Measurements from ENCODE around the gene SIGLEC12. TPM values are rescaled to one million over a fixed set of nuclear protein-coding genes. Genes with fewer than 3 reads are reported as not detected.

Gene SIGLEC12
- total and polyA plus RNA-seq, 9 of the 15 experiments (the other 6 are each of a cell fraction or from before 2014, with no cell fraction given): 0.08 to 1.3 (median 0.54) TPM

DNA sequence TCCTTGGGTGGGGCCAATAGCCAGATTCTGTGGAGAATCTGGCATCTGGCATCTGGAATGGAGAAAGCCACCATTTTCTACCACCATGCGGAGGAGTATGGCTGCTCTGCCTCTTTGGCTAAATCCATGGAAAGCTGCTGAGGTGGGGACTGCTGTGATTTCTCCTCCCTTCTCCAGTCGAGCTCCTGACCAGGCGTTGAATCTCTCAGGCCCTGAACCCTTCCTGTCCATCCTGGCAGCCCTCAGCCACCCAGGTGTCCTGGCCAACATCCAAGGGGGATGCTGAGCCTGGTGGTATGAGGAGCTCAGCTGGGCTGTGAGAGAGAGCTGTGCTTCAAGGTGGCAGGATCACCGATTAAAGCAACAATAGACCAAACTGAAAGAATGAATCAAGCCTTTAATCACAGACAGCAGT lies 47.3 kb upstream of the SIGLEC12 start (continued):
- TF ChIP-seq, protein P1, sequence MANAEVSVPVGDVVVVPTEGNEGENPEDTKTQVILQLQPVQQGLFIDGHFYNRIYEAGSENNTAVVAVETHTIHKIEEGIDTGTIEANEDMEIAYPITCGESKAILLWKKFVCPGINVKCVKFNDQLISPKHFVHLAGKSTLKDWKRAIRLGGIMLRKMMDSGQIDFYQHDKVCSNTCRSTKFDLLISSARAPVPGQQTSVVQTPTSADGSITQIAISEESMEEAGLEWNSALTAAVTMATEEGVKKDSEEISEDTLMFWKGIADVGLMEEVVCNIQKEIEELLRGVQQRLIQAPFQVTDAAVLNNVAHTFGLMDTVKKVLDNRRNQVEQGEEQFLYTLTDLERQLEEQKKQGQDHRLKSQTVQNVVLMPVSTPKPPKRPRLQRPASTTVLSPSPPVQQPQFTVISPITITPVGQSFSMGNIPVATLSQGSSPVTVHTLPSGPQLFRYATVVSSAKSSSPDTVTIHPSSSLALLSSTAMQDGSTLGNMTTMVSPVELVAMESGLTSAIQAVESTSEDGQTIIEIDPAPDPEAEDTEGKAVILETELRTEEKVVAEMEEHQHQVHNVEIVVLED (CRISPR knock-in tag; IDR thresholded peaks at IDR 0.05): no peak
- TF ChIP-seq MYNN (IDR thresholded peaks at IDR 0.05) (no peak), MYNN (CRISPR knock-in tag; IDR thresholded peaks at IDR 0.05) (no peak), PCBP1 (IDR thresholded peaks at IDR 0.05; ENCODE audit: low read depth, low read length, poor library complexity, severe bottlenecking) (no peak), NFIC (IDR thresholded peaks at IDR 0.05) (peak; percentile 61; the same call in 1 of the 2 replicates), SREBF1 (IDR thresholded peaks at IDR 0.05; ENCODE audit: borderline replicate concordance, low read depth, low read length) (no peak), NR4A1 (CRISPR knock-in tag; IDR thresholded peaks at IDR 0.05) (peak; percentile 90; the same call in 1 of the 2 replicates), NR4A1 (tag; IDR thresholded peaks at IDR 0.05) (0 out of 2 replicates have a peak, but pooled peaks have one; percentile 21), TAF15 (IDR thresholded peaks at IDR 0.05; ENCODE audit: low read depth, low read length) (no peak), E2F3 (CRISPR knock-in tag; IDR thresholded peaks at IDR 0.05) (no peak), EZH2 (IDR thresholded peaks at IDR 0.05; ENCODE audit: borderline replicate concordance, low read depth, low read length) (no peak), ZNF224 (CRISPR knock-in tag; IDR thresholded peaks at IDR 0.05) (no peak), ZFPM2 (CRISPR knock-in tag; IDR thresholded peaks at IDR 0.05) (no peak), NR2C2 (CRISPR knock-in tag; IDR thresholded peaks at IDR 0.05) (no peak), NR2C2 (tag; IDR thresholded peaks at IDR 0.05) (no peak), MIER1 (IDR thresholded peaks at IDR 0.05; ENCODE audit: low read depth) (no peak), RBFOX2 (IDR thresholded peaks at IDR 0.05; ENCODE audit: low read depth, low read length) (no peak), SOX6 (IDR thresholded peaks at IDR 0.05) (no peak), ETS2 (tag; IDR thresholded peaks at IDR 0.05; ENCODE audit: borderline replicate concordance, poor library complexity, severe bottlenecking) (no peak), ZNF24 (IDR thresholded peaks at IDR 0.05) (no peak), SIX5 (IDR thresholded peaks at IDR 0.05; ENCODE audit: borderline replicate concordance in 1 of 2, insufficient read depth in 1 of 2, low read depth in 1 of 2, low read length in 2 of 2) (no peak), KAT8 (IDR thresholded peaks at IDR 0.05; ENCODE audit: low read depth) (no peak), MAFF (IDR thresholded peaks at IDR 0.05; ENCODE audit: low read length) (no peak), JUND (IDR thresholded peaks at IDR 0.05; ENCODE audit: borderline replicate concordance, low read depth, low read length) (no peak), JUND (tag; IDR thresholded peaks at IDR 0.05; ENCODE audit: borderline replicate concordance, low read depth, low read length) (no peak), BDP1 (IDR thresholded peaks at IDR 0.05; ENCODE audit: insufficient read depth, insufficient read length) (no peak), ELF1 (tag; IDR thresholded peaks at IDR 0.05) (no peak)
- TF ChIP-seq, protein P2, sequence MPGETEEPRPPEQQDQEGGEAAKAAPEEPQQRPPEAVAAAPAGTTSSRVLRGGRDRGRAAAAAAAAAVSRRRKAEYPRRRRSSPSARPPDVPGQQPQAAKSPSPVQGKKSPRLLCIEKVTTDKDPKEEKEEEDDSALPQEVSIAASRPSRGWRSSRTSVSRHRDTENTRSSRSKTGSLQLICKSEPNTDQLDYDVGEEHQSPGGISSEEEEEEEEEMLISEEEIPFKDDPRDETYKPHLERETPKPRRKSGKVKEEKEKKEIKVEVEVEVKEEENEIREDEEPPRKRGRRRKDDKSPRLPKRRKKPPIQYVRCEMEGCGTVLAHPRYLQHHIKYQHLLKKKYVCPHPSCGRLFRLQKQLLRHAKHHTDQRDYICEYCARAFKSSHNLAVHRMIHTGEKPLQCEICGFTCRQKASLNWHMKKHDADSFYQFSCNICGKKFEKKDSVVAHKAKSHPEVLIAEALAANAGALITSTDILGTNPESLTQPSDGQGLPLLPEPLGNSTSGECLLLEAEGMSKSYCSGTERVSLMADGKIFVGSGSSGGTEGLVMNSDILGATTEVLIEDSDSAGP (CRISPR knock-in tag; IDR thresholded peaks at IDR 0.05): no peak
- TF ChIP-seq, protein P3, sequence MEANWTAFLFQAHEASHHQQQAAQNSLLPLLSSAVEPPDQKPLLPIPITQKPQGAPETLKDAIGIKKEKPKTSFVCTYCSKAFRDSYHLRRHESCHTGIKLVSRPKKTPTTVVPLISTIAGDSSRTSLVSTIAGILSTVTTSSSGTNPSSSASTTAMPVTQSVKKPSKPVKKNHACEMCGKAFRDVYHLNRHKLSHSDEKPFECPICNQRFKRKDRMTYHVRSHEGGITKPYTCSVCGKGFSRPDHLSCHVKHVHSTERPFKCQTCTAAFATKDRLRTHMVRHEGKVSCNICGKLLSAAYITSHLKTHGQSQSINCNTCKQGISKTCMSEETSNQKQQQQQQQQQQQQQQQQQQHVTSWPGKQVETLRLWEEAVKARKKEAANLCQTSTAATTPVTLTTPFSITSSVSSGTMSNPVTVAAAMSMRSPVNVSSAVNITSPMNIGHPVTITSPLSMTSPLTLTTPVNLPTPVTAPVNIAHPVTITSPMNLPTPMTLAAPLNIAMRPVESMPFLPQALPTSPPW (CRISPR knock-in tag; IDR thresholded peaks at IDR 0.05): no peak

All from K562 (cell line).